Transverse colon (tissue), 4 donors: ENCODE data around the gene CCDC201. TPM values are rescaled to one million over a fixed set of nuclear protein-coding genes. Genes with fewer than 3 reads are reported as not detected.

Source experiments
- DNase-seq: peaks from one replicate; pipeline ENCODE4 v3.0.0-alpha.2; 2019
- H3K27ac ChIP-seq, 4 donors: fragments of 200-600 bp; sonication (generic); 2 replicates each; pipeline ENCODE4 v1.5.1; 2016 to 2018; ENCODE audit warnings: inconsistent platforms in 4 of 4
- H3K27me3 ChIP-seq: fragments of 200-600 bp; sonication (generic); 2 replicates; pipeline ENCODE4 v1.5.1; 2017; ENCODE audit warnings: inconsistent platforms
- H3K36me3 ChIP-seq, 4 donors: fragments of 200-600 bp; sonication (generic); 2 replicates each; pipeline ENCODE4 v1.5.1; 2017 to 2019; ENCODE audit warnings: inconsistent platforms in 4 of 4
- H3K4me1 ChIP-seq, 4 donors: fragments of 200-600 bp; sonication (generic); 2 replicates each; pipeline ENCODE4 v1.5.1; 2017 to 2020; ENCODE audit warnings: inconsistent platforms in 4 of 4
- H3K4me3 ChIP-seq, 4 donors: fragments of 200-600 bp; sonication (generic); 1 replicate in 1 of 4; 2 replicates in 3 of 4; pipeline versions ENCODE4 v1.5.1 to v1.6.1; 2017 to 2019; ENCODE audit warnings: inconsistent platforms in 4 of 4
- H3K9me3 ChIP-seq, 2 donors: fragments of 200-600 bp; sonication (generic); 2 replicates each; pipeline ENCODE4 v1.5.1; 2017 to 2019; ENCODE audit warnings: inconsistent platforms in 2 of 2
- EP300 ChIP-seq: sonication (generic); formaldehyde crosslinking; IDR thresholded peaks from one replicate; pipeline ENCODE4 v1.6.1; 2017; ENCODE audit warnings: antibody characterized with exemption, low read depth
- POLR2A ChIP-seq: fragments of 450-650 bp; IDR thresholded peaks from one replicate; pipeline ENCODE4 v1.6.1; 2016; ENCODE audit warnings: antibody characterized with exemption, mild to moderate bottlenecking, moderate library complexity
- POLR2AphosphoS5 ChIP-seq, 3 donors: sonication (generic); formaldehyde crosslinking; IDR thresholded peaks; one replicate each; pipeline ENCODE4 v1.6.1; 2016; ENCODE audit warnings: antibody characterized with exemption in 3 of 3
- WGBS, 2 donors: methylation state at CpG; one replicate each; pipeline ENCODE4 v1.1.5; 2018; ENCODE audit warnings: low coverage in 1 of 2; 5-methylcytosine and 5-hydroxymethylcytosine counted together
- in situ Hi-C, 4 donors: fragments of 200-750 bp; cut with MboI; loops; one replicate each; pipeline versions ENCODE4 v1.15.0 to v1.15.1; 2017; ENCODE audit warnings: low sequenced_read_pairs in 3 of 4, low pct_ligation_motif_present in 1 of 4, low pct_unique_long_range_greater_than_20kb in 1 of 4
- intact Hi-C: fragments of 100-400 bp; cut with DNase I; formaldehyde crosslinking; loops from one replicate; pipeline ENCODE4 v1.15.1; 2023; ENCODE audit warnings: low total_unique reads
- total RNA-seq, 4 donors: library from RNA; depleted of rRNA; stranded (reverse); fragments of >200 nt; gene quantifications; one replicate each; pipeline ENCODE4 v1.1.0, GENCODE V29; 2016
- TF ChIP-seq, protein P1 (sequence below), 5 experiments: fragments of 200-600 bp in 3 of 5; fragments of 450-650 bp in 2 of 5; sonication (generic) in 3 of 5; IDR thresholded peaks; 1 replicate in 2 of 5; 2 replicates in 3 of 5; pipeline ENCODE4 v1.5.1; 2016 to 2017; ENCODE audit warnings: antibody characterized with exemption in 5 of 5, inconsistent platforms in 3 of 5, mild to moderate bottlenecking in 2 of 5, moderate library complexity in 1 of 5

Gene CCDC201
- total RNA-seq, 4 donors from 2014 or later = not detected

DNA sequence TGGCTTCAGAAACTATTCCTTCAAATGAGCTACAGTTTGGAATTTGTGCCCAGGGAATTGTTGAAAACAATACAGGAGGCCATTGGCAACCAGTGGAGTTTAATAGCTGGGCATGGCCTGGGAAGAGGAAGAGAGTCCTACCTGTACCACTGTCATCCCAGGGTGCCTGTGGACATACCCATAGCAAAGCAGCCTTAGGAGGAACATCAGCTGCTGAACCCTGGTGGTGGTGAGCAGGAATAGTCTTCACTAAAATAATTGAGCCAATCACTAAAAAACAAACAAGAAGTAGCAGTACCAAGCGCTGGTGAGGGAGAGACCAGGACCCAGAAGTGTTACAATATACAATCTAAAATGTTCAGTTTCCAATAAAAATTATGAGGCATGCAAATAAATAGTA is 29.9 kb upstream of the CCDC201 start:
- TF ChIP-seq, protein P1, sequence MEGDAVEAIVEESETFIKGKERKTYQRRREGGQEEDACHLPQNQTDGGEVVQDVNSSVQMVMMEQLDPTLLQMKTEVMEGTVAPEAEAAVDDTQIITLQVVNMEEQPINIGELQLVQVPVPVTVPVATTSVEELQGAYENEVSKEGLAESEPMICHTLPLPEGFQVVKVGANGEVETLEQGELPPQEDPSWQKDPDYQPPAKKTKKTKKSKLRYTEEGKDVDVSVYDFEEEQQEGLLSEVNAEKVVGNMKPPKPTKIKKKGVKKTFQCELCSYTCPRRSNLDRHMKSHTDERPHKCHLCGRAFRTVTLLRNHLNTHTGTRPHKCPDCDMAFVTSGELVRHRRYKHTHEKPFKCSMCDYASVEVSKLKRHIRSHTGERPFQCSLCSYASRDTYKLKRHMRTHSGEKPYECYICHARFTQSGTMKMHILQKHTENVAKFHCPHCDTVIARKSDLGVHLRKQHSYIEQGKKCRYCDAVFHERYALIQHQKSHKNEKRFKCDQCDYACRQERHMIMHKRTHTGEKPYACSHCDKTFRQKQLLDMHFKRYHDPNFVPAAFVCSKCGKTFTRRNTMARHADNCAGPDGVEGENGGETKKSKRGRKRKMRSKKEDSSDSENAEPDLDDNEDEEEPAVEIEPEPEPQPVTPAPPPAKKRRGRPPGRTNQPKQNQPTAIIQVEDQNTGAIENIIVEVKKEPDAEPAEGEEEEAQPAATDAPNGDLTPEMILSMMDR (IDR thresholded peaks at IDR 0.05) = no peak
- TF ChIP-seq POLR2A = no peak
- no peak for TF ChIP-seq EP300
- TF ChIP-seq POLR2AphosphoS5 (IDR thresholded peaks at IDR 0.05) = no peak
- in situ Hi-C loops = loop anchor here in 1 of 4 donors (25.0 kb wide), 1 partner anchor 1284 kb away; no protein-coding TSS in a partner anchor
- 69 to 86% methylated on average over 1 of the region's 1 CpG for WGBS, 2 donors

GRCh38 chr7:45901566-45901965 is 28.7 kb upstream of the CCDC201 start:
- no peak for DNase-seq
- H3K36me3 ChIP-seq = no peaks in the 10 kb centered on the region
- TF ChIP-seq, protein P1 (IDR thresholded peaks at IDR 0.05) = no peak
- TF ChIP-seq EP300 (no peak), POLR2AphosphoS5 (IDR thresholded peaks at IDR 0.05) (no peak), POLR2A (no peak)
- H3K27ac ChIP-seq = no peak overlapping the region
- H3K4me3 ChIP-seq = no peak overlapping the region
- WGBS, 2 donors = 75 to 81% methylated on average over 1 of the region's 1 CpG
- H3K4me1 ChIP-seq = no peaks in the 10 kb centered on the region
- in situ Hi-C loops (loop anchor here in 1 of 4 donors (25.0 kb wide), 1 partner anchor 1286 kb away; no protein-coding TSS in a partner anchor), intact Hi-C loops (no loop called here)
- H3K9me3 ChIP-seq = no peaks in the 10 kb centered on the region
- no peaks in the 10 kb centered on the region for H3K27me3 ChIP-seq

More for the DNA sequence above, 29.9 kb upstream of the CCDC201 start:
- Histone ChIP-seq H3K9me3 (no peaks in the 10 kb centered on the region), H3K4me1 (no peaks in the 10 kb centered on the region), H3K27me3 (no peaks in the 10 kb centered on the region), H3K4me3 (no peak overlapping the region), H3K36me3 (no peaks in the 10 kb centered on the region), H3K27ac (no peak overlapping the region)
- intact Hi-C loops = no loop called here
- DNase-seq = no peak

DNA sequence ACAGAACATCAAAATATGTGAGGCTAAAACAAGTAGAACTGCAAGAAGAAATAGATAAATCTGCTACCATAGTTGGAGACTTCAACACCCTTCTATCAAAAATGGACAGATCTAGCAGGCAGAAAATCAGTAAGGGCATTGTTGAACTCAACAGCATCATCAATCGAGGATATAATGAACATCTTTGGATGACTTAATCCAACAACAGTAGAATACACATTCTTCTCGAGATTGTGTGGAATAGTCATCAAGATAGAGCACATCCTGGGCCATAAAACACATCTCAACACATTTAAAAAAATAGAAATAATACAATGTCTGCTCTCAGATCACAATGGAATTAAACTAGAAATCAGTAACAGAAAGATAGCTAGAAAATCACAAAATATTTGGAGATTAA is 25.3 kb upstream of the CCDC201 start:
- Histone ChIP-seq H3K27ac (no peak overlapping the region), H3K9me3 (no peaks in the 10 kb centered on the region), H3K4me1 (no peaks in the 10 kb centered on the region), H3K27me3 (peaks cover 14% of the 10 kb centered on the region), H3K36me3 (no peaks in the 10 kb centered on the region), H3K4me3 (no peak overlapping the region)
- in situ Hi-C loops = no loop called here
- no peak for DNase-seq
- 65 to 72% methylated on average over 2 of the region's 2 CpGs for WGBS, 2 donors
- TF ChIP-seq, protein P1 (IDR thresholded peaks at IDR 0.05) = no peak
- TF ChIP-seq EP300 = no peak
- TF ChIP-seq POLR2AphosphoS5 (IDR thresholded peaks at IDR 0.05) = no peak
- TF ChIP-seq POLR2A = no peak
- intact Hi-C loops = no loop called here

DNA sequence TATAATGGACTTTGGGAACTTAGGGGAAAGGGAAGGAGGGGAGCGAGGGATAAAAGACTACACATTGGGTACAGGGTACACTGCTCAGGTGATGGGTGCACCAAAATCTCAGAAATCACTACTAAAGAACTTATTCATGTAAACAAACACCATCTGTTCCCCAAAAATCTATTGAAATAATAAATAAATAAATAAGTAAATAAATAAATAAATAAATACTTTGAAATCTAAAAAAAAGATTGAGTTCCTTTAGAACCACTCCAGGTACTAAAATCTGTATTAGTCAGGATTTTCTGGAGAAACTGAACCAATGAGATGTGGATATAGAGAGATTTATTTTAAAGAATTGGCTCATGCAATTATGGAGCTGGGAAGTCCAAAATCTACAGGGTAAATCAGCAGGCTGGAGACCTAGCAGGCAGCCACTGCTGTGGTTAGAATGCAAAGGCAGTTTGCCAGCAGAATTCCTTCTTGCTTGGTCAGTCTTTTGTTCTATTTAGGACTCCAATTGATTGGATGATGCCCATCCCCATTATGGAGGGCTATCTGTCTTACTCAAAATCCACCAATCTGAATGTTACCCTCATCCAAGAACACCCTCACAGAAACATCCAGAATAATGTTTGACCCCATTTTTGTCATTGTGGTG is 24.3 kb upstream of the CCDC201 start:
- TF ChIP-seq POLR2A (no peak), POLR2AphosphoS5 (IDR thresholded peaks at IDR 0.05) (no peak), EP300 (no peak)
- TF ChIP-seq, protein P1 (IDR thresholded peaks at IDR 0.05) = no peak

More for the DNA sequence above, 24.3 kb upstream of the CCDC201 start:
- Histone ChIP-seq H3K27me3 (peaks cover 14% of the 10 kb centered on the region), H3K9me3 (no peaks in the 10 kb centered on the region), H3K27ac (no peak overlapping the region), H3K36me3 (no peaks in the 10 kb centered on the region), H3K4me1 (no peaks in the 10 kb centered on the region), H3K4me3 (no peak overlapping the region)
- in situ Hi-C loops (no loop called here), intact Hi-C loops (no loop called here)
- WGBS, 2 donors = 89 to 100% methylated on average over 1 of the region's 1 CpG
- no peak for DNase-seq
